SK-N-SH treated with all-trans-retinoic acid at 6 μM for 48 hours (cell line): ENCODE results near the gene VPS11.

ENCODE experiments used
- ATAC-seq: fragments of 200-7000 bp; cut with Tn5 transposase; 3 replicates; pipeline ENCODE4 v1.9.1; 2020; ENCODE audit warnings: mild to moderate bottlenecking, moderate library complexity
- ARNTL ChIP-seq: fragments of 450-650 bp; formaldehyde crosslinking; IDR thresholded peaks from 2 replicates; pipeline ENCODE4 v1.5.0; 2020; ENCODE audit warnings: low read depth, mild to moderate bottlenecking, moderate library complexity, borderline replicate concordance
- CREB5 ChIP-seq: fragments of 250-450 bp; sonication (Bioruptor Pico); IDR thresholded peaks from 2 replicates; pipeline ENCODE4 v1.5.1; 2020; ENCODE audit warnings: low read depth, mild to moderate bottlenecking, moderate library complexity
- CSDC2 ChIP-seq: fragments of 250-450 bp; sonication (Bioruptor Pico); IDR thresholded peaks from 2 replicates; pipeline ENCODE4 v1.5.0; 2020; ENCODE audit warnings: mild to moderate bottlenecking, moderate library complexity
- CSRNP3 ChIP-seq: fragments of 250-450 bp; sonication (Bioruptor Pico); IDR thresholded peaks from 2 replicates; pipeline ENCODE4 v1.5.1; 2021; ENCODE audit warnings: mild to moderate bottlenecking, moderate library complexity
- ESRRG ChIP-seq: fragments of 250-450 bp; sonication (Bioruptor Pico); IDR thresholded peaks from 2 replicates; pipeline ENCODE4 v1.6.1; 2021; ENCODE audit warnings: mild to moderate bottlenecking
- GLIS3 ChIP-seq: fragments of 250-450 bp; sonication (Bioruptor Pico); IDR thresholded peaks from 2 replicates; pipeline ENCODE4 v1.5.0; 2020; ENCODE audit warnings: mild to moderate bottlenecking, moderate library complexity
- ISL1 ChIP-seq: fragments of 250-450 bp; sonication (Bioruptor Pico); IDR thresholded peaks from 2 replicates; pipeline ENCODE4 v2.1.2; 2022; ENCODE audit warnings: mild to moderate bottlenecking, moderate library complexity
- OSR1 ChIP-seq: fragments of 250-450 bp; sonication (Bioruptor Pico); IDR thresholded peaks from 2 replicates; pipeline ENCODE4 v1.8.0; 2022; ENCODE audit warnings: moderate library complexity, mild to moderate bottlenecking, inconsistent platforms
- PATZ1 ChIP-seq: fragments of 250-450 bp; sonication (Bioruptor Pico); IDR thresholded peaks from 2 replicates; pipeline ENCODE4 v1.8.0; 2020; ENCODE audit warnings: mild to moderate bottlenecking, moderate library complexity, borderline replicate concordance
- POU6F1 ChIP-seq: fragments of 250-450 bp; sonication (Bioruptor Pico); IDR thresholded peaks from 2 replicates; pipeline ENCODE4 v1.8.0; 2021; ENCODE audit warnings: low read depth, mild to moderate bottlenecking, moderate library complexity, borderline replicate concordance
- PPARA ChIP-seq: fragments of 250-450 bp; sonication (Bioruptor Pico); IDR thresholded peaks from 2 replicates; pipeline ENCODE4 v1.5.0; 2020; ENCODE audit warnings: mild to moderate bottlenecking, borderline replicate concordance
- SNAI2 ChIP-seq: fragments of 250-450 bp; sonication (Bioruptor Pico); IDR thresholded peaks from 2 replicates; pipeline ENCODE4 v1.5.0; 2020; ENCODE audit warnings: mild to moderate bottlenecking, moderate library complexity
- TCF4 ChIP-seq: fragments of 250-450 bp; sonication (Bioruptor Pico); IDR thresholded peaks from 2 replicates; pipeline ENCODE4 v1.8.0; 2021; ENCODE audit warnings: mild to moderate bottlenecking, moderate library complexity, borderline replicate concordance
- TOX ChIP-seq: fragments of 250-450 bp; sonication (Bioruptor Pico); IDR thresholded peaks from 2 replicates; pipeline ENCODE4 v1.8.0; 2021; ENCODE audit warnings: mild to moderate bottlenecking, moderate library complexity, borderline replicate concordance
- ZC3H10 ChIP-seq: fragments of 250-450 bp; sonication (Bioruptor Pico); IDR thresholded peaks from 2 replicates; pipeline ENCODE4 v1.5.1; 2021; ENCODE audit warnings: mild to moderate bottlenecking, moderate library complexity
- ZFP3 ChIP-seq: fragments of 250-450 bp; sonication (Bioruptor Pico); IDR thresholded peaks from 2 replicates; pipeline ENCODE4 v1.5.0; 2020; ENCODE audit warnings: mild to moderate bottlenecking, moderate library complexity
- ZFP30 ChIP-seq: fragments of 450-650 bp; formaldehyde crosslinking; IDR thresholded peaks from 2 replicates; pipeline ENCODE4 v1.5.0; 2022; ENCODE audit warnings: mild to moderate bottlenecking, moderate library complexity
- ZNF565 ChIP-seq: fragments of 450-650 bp; formaldehyde crosslinking; conservative IDR thresholded peaks from 2 replicates; pipeline ENCODE4 v1.5.0; 2020; ENCODE audit warnings: low read depth, mild to moderate bottlenecking, moderate library complexity
- ZNF70 ChIP-seq: fragments of 450-650 bp; formaldehyde crosslinking; IDR thresholded peaks from 2 replicates; pipeline ENCODE4 v1.5.0; 2020; ENCODE audit warnings: mild to moderate bottlenecking, moderate library complexity
- ZNF8 ChIP-seq: fragments of 450-650 bp; formaldehyde crosslinking; IDR thresholded peaks from 2 replicates; pipeline ENCODE4 v1.5.0; 2020; ENCODE audit warnings: mild to moderate bottlenecking, moderate library complexity

VPS11 gene

GRCh38 chr11:119118227-119118626 is 50.6 kb downstream of the VPS11 start:
- no peak for ATAC-seq
- TF ChIP-seq ZNF8 (CRISPR knock-in tag) (no peak), PATZ1 (no peak), PPARA (CRISPR knock-in tag) (no peak), GLIS3 (CRISPR knock-in tag) (no peak), ISL1 (CRISPR knock-in tag) (no peak), ZC3H10 (CRISPR knock-in tag) (no peak)

- no peak for TF ChIP-seq CSDC2
- no peak for TF ChIP-seq TOX
- TF ChIP-seq ARNTL (CRISPR knock-in tag): no peak
- no peak for TF ChIP-seq ESRRG (CRISPR knock-in tag)
- no peak for TF ChIP-seq OSR1 (CRISPR knock-in tag)
- no peak for TF ChIP-seq ZNF8 (CRISPR knock-in tag)
- TF ChIP-seq ZC3H10 (CRISPR knock-in tag): no peak
- no peak for TF ChIP-seq GLIS3 (CRISPR knock-in tag)
- TF ChIP-seq CREB5 (CRISPR knock-in tag): no peak
- no peak for TF ChIP-seq SNAI2
- ATAC-seq: no peak
Observed at GRCh38 chr11:119118946-119119345, 51.3 kb downstream of the VPS11 start.

- TF ChIP-seq ZFP30 (CRISPR knock-in tag) (no peak), CREB5 (CRISPR knock-in tag) (no peak), ZFP3 (CRISPR knock-in tag) (no peak), OSR1 (CRISPR knock-in tag) (no peak), ZNF70 (CRISPR knock-in tag) (no peak), ZC3H10 (CRISPR knock-in tag) (no peak)
- peak; percentile 50 for ATAC-seq
Observed at GRCh38 chr11:119120639-119121007, 53.0 kb downstream of the VPS11 start.

GRCh38 chr11:119121008-119121810 is 53.6 kb downstream of the VPS11 start, which contains the start of gene HINFP:
Gene HINFP (plus strand): TSS chr11:119121580. CDS start chr11:119126945, 5,365 bp downstream.
- no peak for TF ChIP-seq ARNTL (CRISPR knock-in tag)
- TF ChIP-seq POU6F1 (CRISPR knock-in tag): no peak
- TF ChIP-seq SNAI2: no peak
- TF ChIP-seq PPARA (CRISPR knock-in tag): no peak
- TF ChIP-seq ISL1 (CRISPR knock-in tag): no peak
- TF ChIP-seq ZFP30 (CRISPR knock-in tag): no peak
- TF ChIP-seq ZNF565: no peak
- TF ChIP-seq CSRNP3 (CRISPR knock-in tag): no peak
- no peak for TF ChIP-seq ZC3H10 (CRISPR knock-in tag)
- TF ChIP-seq ZNF70 (CRISPR knock-in tag): no peak
- no peak for TF ChIP-seq CSDC2
- TF ChIP-seq TCF4: no peak
- TF ChIP-seq, all 23 proteins: peak for 0
- peak; percentile 99 for ATAC-seq
